Measurements from ENCODE around the gene NRDC. TPM values are rescaled to one million over a fixed set of nuclear protein-coding genes. Genes with fewer than 3 reads are reported as not detected.

NRDC gene
- total and polyA plus RNA-seq, 9 of the 15 experiments (the other 6 are each of a cell fraction or from before 2014, with no cell fraction given), result 102 to 371 (median 201) TPM

GRCh38 chr1:51878616-51879336 is at the start of gene NRDC (continued):
- TF ChIP-seq ATF6 (CRISPR knock-in tag; IDR thresholded peaks at IDR 0.05) (no peak; the same call in 1 of the 2 replicates), TRIM25 (IDR thresholded peaks at IDR 0.05; ENCODE audit: borderline replicate concordance) (no peak), PHF8 (IDR thresholded peaks at IDR 0.05; ENCODE audit: borderline replicate concordance, low read length) (peak; percentile 70), RFX5 (IDR thresholded peaks at IDR 0.05; ENCODE audit: low read depth, low read length) (no peak), MYNN (IDR thresholded peaks at IDR 0.05) (no peak; the same call in 1 of the 2 replicates), MYNN (CRISPR knock-in tag; IDR thresholded peaks at IDR 0.05) (no peak), U2AF2 (optimal IDR thresholded peaks at IDR 0.05; ENCODE audit: low read depth, low read length) (no peak), ZNF282 (CRISPR knock-in tag; IDR thresholded peaks at IDR 0.05) (no peak), CTBP1 (IDR thresholded peaks at IDR 0.05; ENCODE audit: borderline replicate concordance) (peak; percentile 32; the same call in 1 of the 2 replicates), TEAD2 (tag; IDR thresholded peaks at IDR 0.05) (no peak), ZNF212 (CRISPR knock-in tag; IDR thresholded peaks at IDR 0.05) (no peak; the same call in 1 of the 2 replicates), CREM (IDR thresholded peaks at IDR 0.05; ENCODE audit: low read depth) (peak; percentile 96), DMBX1 (CRISPR knock-in tag; IDR thresholded peaks at IDR 0.05; ENCODE audit: borderline replicate concordance) (peak; percentile 66), HCFC1 (IDR thresholded peaks at IDR 0.05; ENCODE audit: low read depth, low read length) (peak; percentile 69; the same call in 1 of the 2 replicates), UBTF (IDR thresholded peaks at IDR 0.05; ENCODE audit: borderline replicate concordance in 1 of 2, low read depth in 2 of 2, low read length in 2 of 2) (peak in 1 of 2 experiments; percentile 71; a peak in 2 of 4 replicates), HLTF (IDR thresholded peaks at IDR 0.05) (0 out of 2 replicates have a peak, but pooled peaks have one; percentile 85), ZNF165 (CRISPR knock-in tag; IDR thresholded peaks at IDR 0.05; ENCODE audit: borderline replicate concordance) (no peak), RAD51 (IDR thresholded peaks at IDR 0.05; ENCODE audit: borderline replicate concordance, low read depth) (peak; percentile 96), SP1 (CRISPR knock-in tag; IDR thresholded peaks at IDR 0.05) (peak; percentile 96), THAP12 (CRISPR knock-in tag; IDR thresholded peaks at IDR 0.05) (peak; percentile 94)
